ENCODE data around the gene NMNAT2.

The NMNAT2 gene

DNA sequence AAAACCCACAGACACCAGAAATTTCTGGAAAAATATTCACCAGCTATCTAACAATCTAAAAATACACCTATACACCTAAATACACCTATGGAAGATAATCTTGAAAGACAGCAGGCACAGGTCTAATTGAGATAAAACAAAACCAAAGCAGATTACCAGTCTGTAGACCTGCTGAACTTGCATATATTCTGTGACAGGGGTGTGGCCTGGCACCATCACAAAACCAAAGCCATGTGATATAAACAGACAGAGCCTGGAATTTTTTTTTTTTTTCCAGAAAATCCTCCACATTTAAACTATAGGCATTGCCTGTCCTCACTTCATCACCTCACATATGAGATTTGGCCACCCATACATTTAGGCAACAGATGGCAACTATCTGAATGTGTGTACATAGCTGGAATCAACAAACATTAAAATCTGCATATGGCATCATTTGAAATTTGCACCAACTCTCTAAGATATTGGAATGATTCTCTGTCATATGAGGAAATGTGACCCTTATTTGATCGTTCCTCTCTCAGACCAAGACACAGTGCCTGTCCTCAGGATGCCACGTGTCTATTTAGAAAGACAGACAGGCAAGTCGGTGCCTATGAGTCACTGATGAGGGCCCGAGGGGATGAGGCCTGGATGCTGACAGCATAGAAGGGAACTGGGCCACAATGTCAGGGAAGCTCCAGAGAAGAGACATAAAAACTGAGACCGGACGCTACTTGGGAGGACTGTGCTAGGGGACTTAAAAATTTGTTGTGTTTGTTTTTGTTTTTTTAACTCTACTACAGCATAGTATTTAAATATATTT lies 32.6 kb downstream of the NMNAT2 start:
- Histone ChIP-seq H3K4me3 (ENCODE audit: low read length) (no peak overlapping the region), H4K20me1 (ENCODE audit: insufficient read depth, low read length) (no peaks in the 10 kb centered on the region), H2AFZ (ENCODE audit: low read depth, low read length) (no peak overlapping the region), H3K79me2 (ENCODE audit: low read length) (no peaks in the 10 kb centered on the region), H3K36me3 (replicated peaks; ENCODE audit: low read depth, low read length) (no peaks in the 10 kb centered on the region), H3K9me3 (ENCODE audit: insufficient read depth, low read length) (no peaks in the 10 kb centered on the region), H3K9ac (ENCODE audit: low read length) (no peak overlapping the region), H3K4me2 (ENCODE audit: low read length) (no peak overlapping the region), H3K27me3 (ENCODE audit: low read depth, low read length) (peaks cover 7% of the 10 kb centered on the region), H3K27ac (ENCODE audit: low read length) (no peak overlapping the region), H3K4me1 (ENCODE audit: low read length) (no peaks in the 10 kb centered on the region)
- no peak for TF ChIP-seq EZH2phosphoT487 (IDR thresholded peaks at IDR 0.05; ENCODE audit: low read depth)
- TF ChIP-seq, protein P1, sequence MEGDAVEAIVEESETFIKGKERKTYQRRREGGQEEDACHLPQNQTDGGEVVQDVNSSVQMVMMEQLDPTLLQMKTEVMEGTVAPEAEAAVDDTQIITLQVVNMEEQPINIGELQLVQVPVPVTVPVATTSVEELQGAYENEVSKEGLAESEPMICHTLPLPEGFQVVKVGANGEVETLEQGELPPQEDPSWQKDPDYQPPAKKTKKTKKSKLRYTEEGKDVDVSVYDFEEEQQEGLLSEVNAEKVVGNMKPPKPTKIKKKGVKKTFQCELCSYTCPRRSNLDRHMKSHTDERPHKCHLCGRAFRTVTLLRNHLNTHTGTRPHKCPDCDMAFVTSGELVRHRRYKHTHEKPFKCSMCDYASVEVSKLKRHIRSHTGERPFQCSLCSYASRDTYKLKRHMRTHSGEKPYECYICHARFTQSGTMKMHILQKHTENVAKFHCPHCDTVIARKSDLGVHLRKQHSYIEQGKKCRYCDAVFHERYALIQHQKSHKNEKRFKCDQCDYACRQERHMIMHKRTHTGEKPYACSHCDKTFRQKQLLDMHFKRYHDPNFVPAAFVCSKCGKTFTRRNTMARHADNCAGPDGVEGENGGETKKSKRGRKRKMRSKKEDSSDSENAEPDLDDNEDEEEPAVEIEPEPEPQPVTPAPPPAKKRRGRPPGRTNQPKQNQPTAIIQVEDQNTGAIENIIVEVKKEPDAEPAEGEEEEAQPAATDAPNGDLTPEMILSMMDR (IDR thresholded peaks at IDR 0.05; ENCODE audit: low read depth, low read length) = no peak

DNA sequence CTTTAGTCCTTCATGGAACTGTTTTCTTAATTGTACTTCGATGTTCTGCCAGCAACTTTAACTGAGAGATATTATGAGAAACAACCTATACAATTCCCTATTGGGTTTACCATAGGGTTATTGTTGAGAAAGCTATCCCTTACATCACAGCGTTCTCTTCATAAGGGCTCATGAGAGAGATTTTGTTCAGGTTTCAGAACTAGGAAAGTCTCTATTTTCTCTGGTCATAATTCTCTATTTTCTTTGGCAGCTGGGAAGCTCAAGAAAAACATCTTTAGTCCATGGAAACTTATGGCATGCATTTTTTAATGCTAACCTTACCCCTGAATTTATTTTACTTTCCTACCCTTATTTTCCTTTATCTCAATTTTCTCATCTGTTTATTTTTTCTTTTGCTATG lies 38.2 kb downstream of the NMNAT2 start:
- 0 out of 2 replicates have a peak, but pooled peaks cover 3% of the 10 kb centered on the region for H3K27me3 ChIP-seq (ENCODE audit: low read depth, low read length)
- no peak overlapping the region for H3K4me2 ChIP-seq (ENCODE audit: low read length)
- H3K27ac ChIP-seq (ENCODE audit: low read length) = no peak overlapping the region
- H3K4me3 ChIP-seq (ENCODE audit: low read length) = no peak overlapping the region
- no peak overlapping the region for H3K9ac ChIP-seq (ENCODE audit: low read length)
- H3K4me1 ChIP-seq (ENCODE audit: low read length) = no peaks in the 10 kb centered on the region
- TF ChIP-seq EZH2phosphoT487 (IDR thresholded peaks at IDR 0.05; ENCODE audit: low read depth) = no peak
- TF ChIP-seq, protein P1 (IDR thresholded peaks at IDR 0.05; ENCODE audit: low read depth, low read length) = no peak
- H3K36me3 ChIP-seq (replicated peaks; ENCODE audit: low read depth, low read length) = no peaks in the 10 kb centered on the region
- H3K79me2 ChIP-seq (ENCODE audit: low read length) = no peaks in the 10 kb centered on the region
- H2AFZ ChIP-seq (ENCODE audit: low read depth, low read length) = no peak overlapping the region
- no peaks in the 10 kb centered on the region for H3K9me3 ChIP-seq (ENCODE audit: insufficient read depth, low read length)
- H4K20me1 ChIP-seq (ENCODE audit: insufficient read depth, low read length) = no peaks in the 10 kb centered on the region

DNA sequence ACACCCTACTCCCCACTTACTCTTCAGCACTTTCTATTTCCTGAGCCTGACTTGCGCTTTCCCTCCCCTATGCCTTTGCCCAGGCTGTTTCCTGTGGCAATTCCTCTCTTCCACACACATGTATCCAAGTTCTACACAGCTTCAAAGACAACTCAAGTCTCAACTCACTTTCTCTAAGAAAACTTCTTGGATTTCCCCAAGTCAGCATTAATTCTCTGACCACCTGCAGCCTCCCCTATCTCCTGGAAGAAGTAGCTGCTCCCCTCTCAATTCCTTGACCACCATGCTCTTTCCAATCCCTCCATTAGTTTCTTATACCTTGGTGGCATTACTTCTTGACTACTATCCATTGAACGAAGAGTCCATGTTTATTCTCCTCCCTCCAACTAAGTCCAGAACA lies 42.8 kb downstream of the NMNAT2 start:
- H4K20me1 ChIP-seq (ENCODE audit: insufficient read depth, low read length) = no peaks in the 10 kb centered on the region
- no peak overlapping the region for H3K9ac ChIP-seq (ENCODE audit: low read length)
- no peak overlapping the region for H3K4me2 ChIP-seq (ENCODE audit: low read length)
- no peaks in the 10 kb centered on the region for H3K4me1 ChIP-seq (ENCODE audit: low read length)
- H3K4me3 ChIP-seq (ENCODE audit: low read length) = no peak overlapping the region
- no peaks in the 10 kb centered on the region for H3K79me2 ChIP-seq (ENCODE audit: low read length)
- TF ChIP-seq EZH2phosphoT487 (IDR thresholded peaks at IDR 0.05; ENCODE audit: low read depth) = no peak
- TF ChIP-seq, protein P1 (IDR thresholded peaks at IDR 0.05; ENCODE audit: low read depth, low read length) = no peak
- H3K9me3 ChIP-seq (ENCODE audit: insufficient read depth, low read length) = no peaks in the 10 kb centered on the region
- no peak overlapping the region for H2AFZ ChIP-seq (ENCODE audit: low read depth, low read length)
- H3K36me3 ChIP-seq (replicated peaks; ENCODE audit: low read depth, low read length) = no peaks in the 10 kb centered on the region
- H3K27ac ChIP-seq (ENCODE audit: low read length) = no peak overlapping the region
- 0 out of 2 replicates have a peak, but pooled peaks cover 3% of the 10 kb centered on the region for H3K27me3 ChIP-seq (ENCODE audit: low read depth, low read length)

DNA sequence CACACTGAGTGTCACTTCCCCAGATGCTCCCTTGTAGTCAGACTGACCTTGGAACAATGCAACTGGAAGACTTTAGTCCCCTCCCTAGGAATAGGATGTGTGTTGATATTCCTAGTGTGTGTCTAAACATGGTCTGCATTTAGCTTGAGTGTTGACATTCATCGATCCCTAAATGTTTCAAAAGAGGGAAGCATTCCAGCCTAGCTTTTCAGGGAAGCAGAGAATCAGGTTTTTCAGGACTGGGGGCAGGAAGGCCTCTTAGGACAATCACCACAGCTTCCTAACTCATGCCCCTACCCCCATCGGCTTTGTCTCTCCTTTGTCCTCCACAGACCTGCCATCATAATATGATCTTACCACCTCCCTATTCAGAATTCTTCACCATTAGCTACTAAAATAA lies 43.4 kb downstream of the NMNAT2 start:
- Histone ChIP-seq H2AFZ (ENCODE audit: low read depth, low read length) (no peak overlapping the region), H3K4me2 (ENCODE audit: low read length) (no peak overlapping the region), H3K4me1 (ENCODE audit: low read length) (no peaks in the 10 kb centered on the region), H4K20me1 (ENCODE audit: insufficient read depth, low read length) (no peaks in the 10 kb centered on the region), H3K79me2 (ENCODE audit: low read length) (no peaks in the 10 kb centered on the region), H3K27me3 (ENCODE audit: low read depth, low read length) (0 out of 2 replicates have a peak, but pooled peaks cover 3% of the 10 kb centered on the region), H3K27ac (ENCODE audit: low read length) (no peak overlapping the region), H3K4me3 (ENCODE audit: low read length) (no peak overlapping the region), H3K36me3 (replicated peaks; ENCODE audit: low read depth, low read length) (no peaks in the 10 kb centered on the region), H3K9ac (ENCODE audit: low read length) (no peak overlapping the region), H3K9me3 (ENCODE audit: insufficient read depth, low read length) (no peaks in the 10 kb centered on the region)
- no peak for TF ChIP-seq EZH2phosphoT487 (IDR thresholded peaks at IDR 0.05; ENCODE audit: low read depth)
- TF ChIP-seq, protein P1 (IDR thresholded peaks at IDR 0.05; ENCODE audit: low read depth, low read length) = no peak

Measured in OCI-LY3 (cell line).